SK-N-MC (cell line): Measurements from ENCODE around the gene ANKAR.

Experiments
- EZH2 ChIP-seq: fragments of 200-600 bp; sonication (generic); IDR thresholded peaks from one replicate; pipeline ENCODE4 v1.6.1; 2017; ENCODE audit warnings: antibody characterized with exemption
- POLR2AphosphoS5 ChIP-seq: IDR thresholded peaks from 2 replicates; pipeline ENCODE4 v1.6.1; 2012; ENCODE audit warnings: mild to moderate bottlenecking, low read depth, low read length, borderline replicate concordance

DNA sequence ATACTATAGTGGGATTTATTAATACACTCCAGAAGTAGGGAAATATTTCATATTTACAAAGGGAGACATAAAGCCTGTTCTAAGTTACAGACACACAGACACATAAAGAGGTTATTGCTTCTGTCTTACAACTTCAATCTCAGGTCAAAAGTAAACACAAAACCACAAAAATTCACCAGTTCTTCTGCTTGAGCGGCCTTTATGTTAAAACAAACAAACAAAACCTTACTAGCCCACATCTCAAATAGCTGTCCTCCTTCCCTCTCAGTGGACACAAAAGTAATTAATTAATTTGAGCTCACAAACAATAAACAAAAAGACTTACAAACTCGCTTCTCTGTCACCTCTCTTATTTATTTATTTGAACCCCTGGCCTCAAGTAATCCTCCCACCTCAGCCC is 14.7 kb upstream of the ANKAR start:
- TF ChIP-seq EZH2: no peak
- TF ChIP-seq POLR2AphosphoS5: no peak
